Measurements from ENCODE around the gene RBM18. TPM values are rescaled to one million over a fixed set of nuclear protein-coding genes. Genes with fewer than 3 reads are reported as not detected.

The RBM18 gene
- total RNA-seq, 3 donors from 2014 or later (not counting 1 experiment from before 2014, with no cell fraction given) = 24.9 to 30.9 (median 29.7) TPM

DNA sequence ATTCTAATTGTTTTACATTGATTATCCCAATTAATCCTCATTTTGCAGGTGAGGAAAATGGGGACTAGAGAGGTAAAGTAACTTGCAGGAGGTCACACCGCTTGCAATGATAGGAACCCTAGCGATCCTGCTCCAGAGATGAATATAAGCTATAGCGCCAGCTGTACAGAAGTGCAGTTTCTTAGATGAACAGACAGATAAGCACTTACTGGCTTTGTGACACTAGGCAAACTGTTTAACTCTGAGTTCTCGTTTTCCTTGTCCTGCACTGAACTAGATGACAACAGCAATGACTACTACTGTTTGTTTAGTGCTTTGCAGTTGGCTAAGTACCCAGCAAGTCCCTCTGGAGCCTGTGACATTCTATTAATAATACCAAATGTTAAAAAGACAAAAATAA is 47.0 kb downstream of the RBM18 start:
- H3K4me1 Mint-ChIP-seq = peaks cover 22 to 33% of the 10 kb centered on the region in 2 donors
- H3K36me3 Mint-ChIP-seq = no peaks in the 10 kb centered on the region
- no peak overlapping the region for H3K4me3 ChIP-seq (ENCODE audit: low read length)
- H3K9me3 ChIP-seq (ENCODE audit: control insufficient read depth, insufficient read depth, low read length) = no peaks in the 10 kb centered on the region
- intact Hi-C loops (cut with micrococcal nuclease) = no loop called here
- 12% methylated on average over 4 of the region's 4 CpGs for WGBS (ENCODE audit: insufficient coverage)
- peaks cover 80 to 81% of the 10 kb centered on the region in 2 donors for H3K27me3 Mint-ChIP-seq (ENCODE audit: low read depth in 2 of 2)
- no peak overlapping the region for H3K27ac ChIP-seq (ENCODE audit: low read length)
- peaks cover 41% of the 10 kb centered on the region for H3K27me3 ChIP-seq (ENCODE audit: control insufficient read depth, insufficient read depth, low read length)
- no peak overlapping the region for H3K27ac Mint-ChIP-seq
- TF ChIP-seq, protein P1, sequence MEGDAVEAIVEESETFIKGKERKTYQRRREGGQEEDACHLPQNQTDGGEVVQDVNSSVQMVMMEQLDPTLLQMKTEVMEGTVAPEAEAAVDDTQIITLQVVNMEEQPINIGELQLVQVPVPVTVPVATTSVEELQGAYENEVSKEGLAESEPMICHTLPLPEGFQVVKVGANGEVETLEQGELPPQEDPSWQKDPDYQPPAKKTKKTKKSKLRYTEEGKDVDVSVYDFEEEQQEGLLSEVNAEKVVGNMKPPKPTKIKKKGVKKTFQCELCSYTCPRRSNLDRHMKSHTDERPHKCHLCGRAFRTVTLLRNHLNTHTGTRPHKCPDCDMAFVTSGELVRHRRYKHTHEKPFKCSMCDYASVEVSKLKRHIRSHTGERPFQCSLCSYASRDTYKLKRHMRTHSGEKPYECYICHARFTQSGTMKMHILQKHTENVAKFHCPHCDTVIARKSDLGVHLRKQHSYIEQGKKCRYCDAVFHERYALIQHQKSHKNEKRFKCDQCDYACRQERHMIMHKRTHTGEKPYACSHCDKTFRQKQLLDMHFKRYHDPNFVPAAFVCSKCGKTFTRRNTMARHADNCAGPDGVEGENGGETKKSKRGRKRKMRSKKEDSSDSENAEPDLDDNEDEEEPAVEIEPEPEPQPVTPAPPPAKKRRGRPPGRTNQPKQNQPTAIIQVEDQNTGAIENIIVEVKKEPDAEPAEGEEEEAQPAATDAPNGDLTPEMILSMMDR (IDR thresholded peaks at IDR 0.05) = no peak
- DNase-seq (no peak), ATAC-seq (no peak)
- no peak overlapping the region for H3K4me3 Mint-ChIP-seq
- H3K4me1 ChIP-seq (ENCODE audit: control insufficient read depth, insufficient read depth, low read length) = peaks cover 29% of the 10 kb centered on the region
- no peaks in the 10 kb centered on the region for H3K36me3 ChIP-seq (ENCODE audit: control insufficient read depth, insufficient read depth, low read length)
- H3K9me3 Mint-ChIP-seq = no peaks in the 10 kb centered on the region

DNA sequence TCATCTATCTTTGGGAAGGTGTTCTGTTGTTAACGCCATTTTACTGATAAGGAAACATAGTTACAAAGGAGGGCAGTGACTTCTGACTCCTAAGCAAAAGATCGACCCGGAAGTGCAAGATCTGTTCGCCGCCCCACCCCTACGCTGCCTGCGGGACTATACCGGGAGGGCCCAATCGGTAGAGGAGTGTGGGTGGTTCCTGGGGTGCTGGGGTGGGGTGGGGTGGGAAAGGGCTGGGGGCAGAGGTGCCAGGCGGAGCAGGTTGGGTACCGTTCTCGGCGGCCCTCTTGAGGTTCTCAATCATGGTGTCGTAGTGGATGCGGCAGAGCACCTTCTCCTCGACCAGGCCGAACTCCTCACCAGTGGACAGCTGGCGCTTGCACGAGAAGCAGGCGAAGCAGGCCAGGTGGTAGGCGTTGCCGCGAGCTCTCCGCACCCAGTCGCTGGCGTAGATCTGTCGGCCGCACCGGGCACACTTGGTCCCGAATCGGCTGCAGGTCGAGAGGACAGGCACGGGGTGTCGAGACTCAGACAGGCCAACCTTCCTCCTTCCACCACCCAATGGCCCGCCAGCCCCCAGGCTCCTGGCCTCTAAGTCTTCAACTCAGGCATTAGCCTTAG is 47.7 kb downstream of the RBM18 start:
- ATAC-seq = no peak
- TF ChIP-seq, protein P1 (IDR thresholded peaks at IDR 0.05) = no peak
- Mint-ChIP-seq H3K4me1 (peaks cover 22 to 33% of the 10 kb centered on the region in 2 donors), H3K27ac (no peak overlapping the region), H3K36me3 (no peaks in the 10 kb centered on the region), H3K27me3 (ENCODE audit: low read depth in 2 of 2) (peaks cover 77 to 78% of the 10 kb centered on the region in 2 donors), H3K9me3 (no peaks in the 10 kb centered on the region), H3K4me3 (no peak overlapping the region)
- H3K27me3 ChIP-seq (ENCODE audit: control insufficient read depth, insufficient read depth, low read length) = peaks cover 45% of the 10 kb centered on the region
- no peak overlapping the region for H3K27ac ChIP-seq (ENCODE audit: low read length)
- H3K4me3 ChIP-seq (ENCODE audit: low read length) = no peak overlapping the region
- H3K36me3 ChIP-seq (ENCODE audit: control insufficient read depth, insufficient read depth, low read length) = no peaks in the 10 kb centered on the region
- intact Hi-C loops (cut with micrococcal nuclease) = no loop called here
- H3K4me1 ChIP-seq (ENCODE audit: control insufficient read depth, insufficient read depth, low read length) = peaks cover 29% of the 10 kb centered on the region
- H3K9me3 ChIP-seq (ENCODE audit: control insufficient read depth, insufficient read depth, low read length) = no peaks in the 10 kb centered on the region
- WGBS (ENCODE audit: insufficient coverage) = 91% methylated on average over 34 of the region's 35 CpGs
- DNase-seq = no peak

DNA sequence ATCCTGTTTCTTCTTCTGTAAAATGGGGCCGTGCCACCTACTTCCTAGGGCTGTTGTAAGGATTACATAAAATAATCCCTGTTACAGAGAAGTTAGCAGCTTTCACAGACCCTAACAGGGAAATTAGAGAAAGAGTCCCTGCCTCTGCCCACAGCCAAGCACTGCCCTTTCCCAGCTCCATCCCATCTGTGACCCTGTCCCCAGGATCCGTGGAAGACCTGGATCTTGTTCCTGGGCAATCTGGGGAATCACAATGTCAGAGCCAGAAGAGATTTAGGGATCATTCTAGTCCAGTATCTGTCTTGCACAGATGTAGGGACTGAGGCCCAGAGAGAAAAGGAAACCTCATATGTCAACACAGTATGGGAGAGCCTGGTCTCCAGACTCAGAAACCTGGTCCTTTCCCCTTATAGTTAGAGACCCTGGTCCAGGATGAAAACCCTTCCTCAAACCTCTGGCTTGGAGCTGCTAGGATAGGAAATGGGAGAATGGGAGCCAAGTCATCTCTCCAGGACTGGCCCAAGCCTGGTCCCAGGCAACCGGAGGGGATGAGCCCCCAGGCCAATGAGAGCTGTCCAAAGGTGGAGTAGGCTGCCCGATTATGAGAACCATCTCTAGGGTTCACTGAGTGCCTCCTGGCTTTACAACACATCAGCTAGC is 48.4 kb downstream of the RBM18 start:
- intact Hi-C loops (cut with micrococcal nuclease) = no loop called here

More for the DNA sequence above, 48.4 kb downstream of the RBM18 start:
- no peak for ATAC-seq
- Histone ChIP-seq H3K27ac (ENCODE audit: low read length) (no peak overlapping the region), H3K9me3 (ENCODE audit: control insufficient read depth, insufficient read depth, low read length) (no peaks in the 10 kb centered on the region), H3K4me1 (ENCODE audit: control insufficient read depth, insufficient read depth, low read length) (peaks cover 29% of the 10 kb centered on the region), H3K4me3 (ENCODE audit: low read length) (no peak overlapping the region), H3K36me3 (ENCODE audit: control insufficient read depth, insufficient read depth, low read length) (no peaks in the 10 kb centered on the region), H3K27me3 (ENCODE audit: control insufficient read depth, insufficient read depth, low read length) (peaks cover 44% of the 10 kb centered on the region)
- H3K4me3 Mint-ChIP-seq = no peak overlapping the region
- 87% methylated on average over 4 of the region's 4 CpGs for WGBS (ENCODE audit: insufficient coverage)
- H3K36me3 Mint-ChIP-seq = no peaks in the 10 kb centered on the region
- DNase-seq = no peak
- TF ChIP-seq, protein P1 (IDR thresholded peaks at IDR 0.05) = no peak
- peaks cover 74 to 75% of the 10 kb centered on the region in 2 donors for H3K27me3 Mint-ChIP-seq (ENCODE audit: low read depth in 2 of 2)
- H3K27ac Mint-ChIP-seq = no peak overlapping the region
- H3K9me3 Mint-ChIP-seq = no peaks in the 10 kb centered on the region
- H3K4me1 Mint-ChIP-seq = peaks cover 22 to 33% of the 10 kb centered on the region in 2 donors

Measured in natural killer cell (primary cell).